ENCODE data around the gene SNX14. TPM values are rescaled to one million over a fixed set of nuclear protein-coding genes. Genes with fewer than 3 reads are reported as not detected.
"Not testable (repeated sequence)": the region's sequence is repeated elsewhere in the genome, so short reads cannot be mapped to it uniquely, and the experiment has no call there.

The SNX14 gene
- total RNA-seq, 2 experiments from 2014 or later, result 55.6 to 55.9 TPM

DNA sequence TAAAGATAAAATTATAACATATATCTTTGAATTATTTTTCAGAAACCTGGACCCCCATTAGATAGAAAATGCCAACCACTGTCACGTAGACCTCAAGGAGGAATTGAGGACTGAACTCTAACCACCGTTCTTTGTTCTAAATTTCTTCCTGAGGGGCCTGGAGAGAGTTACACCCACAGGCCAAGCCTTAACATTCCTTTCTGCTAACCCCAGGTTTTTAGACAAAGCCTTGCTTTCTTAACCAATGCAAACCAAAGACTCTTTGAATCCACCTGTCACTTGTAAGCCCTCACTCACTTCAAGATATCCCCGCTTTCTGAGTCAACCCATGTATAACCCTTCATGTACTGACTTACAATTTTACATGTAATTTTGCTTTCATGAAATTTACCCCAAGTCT, 41.0 kb downstream of the SNX14 start:
- ChIA-PET POLR2A (no interaction called here), CTCF (no interaction called here)

DNA sequence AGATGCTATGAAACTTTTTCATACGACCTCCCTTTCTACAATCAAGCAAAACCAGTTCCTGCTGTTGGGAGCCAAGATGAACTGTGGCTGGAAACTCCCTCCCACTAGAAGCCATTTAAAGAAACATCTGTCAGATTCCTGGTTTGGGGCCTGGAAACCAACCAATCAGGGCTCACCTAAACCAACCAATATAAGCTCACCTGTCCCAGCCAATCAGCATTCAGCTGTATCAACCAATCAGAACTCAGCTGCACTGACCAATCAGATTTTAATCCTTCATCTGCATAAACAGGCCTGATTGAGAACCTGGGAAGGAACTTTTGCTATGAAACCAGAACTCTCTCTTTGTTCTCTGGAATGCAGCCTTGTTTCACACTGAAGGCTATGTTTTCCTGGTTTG, 42.4 kb downstream of the SNX14 start:
- POLR2A ChIA-PET, result no interaction called here
- CTCF ChIA-PET, result no interaction called here

DNA sequence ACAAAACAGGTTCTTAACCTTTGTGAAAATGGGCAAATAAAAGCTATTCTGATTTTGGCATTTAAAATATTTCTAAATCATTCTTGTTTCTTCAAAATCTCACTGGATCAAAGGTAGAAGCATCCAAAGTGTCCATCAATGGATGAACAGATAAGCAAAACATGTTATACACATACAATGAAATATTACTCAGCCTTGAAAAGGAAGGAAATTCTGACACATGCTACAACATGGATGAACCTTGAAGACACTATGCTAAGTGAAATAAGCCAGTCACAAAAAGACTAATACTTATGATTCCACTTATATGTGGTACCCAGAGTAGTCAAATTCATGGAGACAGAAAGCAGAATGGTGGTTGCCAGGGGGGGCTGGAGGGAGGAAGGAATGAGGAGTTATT, 45.9 kb downstream of the SNX14 start:
- POLR2A ChIA-PET, result no interaction called here
- CTCF ChIA-PET, result no interaction called here

DNA sequence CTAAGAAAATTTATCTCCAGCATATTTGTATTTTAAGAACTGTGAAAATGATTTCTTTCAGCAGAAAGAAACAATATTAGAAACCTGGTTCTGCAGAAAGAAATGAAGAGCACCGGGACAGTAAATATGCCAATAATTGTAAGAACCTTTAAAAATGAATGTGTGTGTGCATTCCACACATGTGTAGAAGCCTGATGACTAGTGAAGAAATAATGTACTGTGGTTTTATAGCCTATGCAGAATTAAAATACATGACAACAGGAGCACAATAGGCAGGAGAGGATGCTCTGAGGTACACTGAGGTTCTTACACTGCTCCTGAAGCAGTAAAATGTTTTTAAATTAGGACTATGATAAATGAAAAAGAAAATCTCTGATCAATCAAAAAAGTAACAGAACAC, 48.9 kb downstream of the SNX14 start:
- CTCF ChIA-PET, result no interaction called here
- POLR2A ChIA-PET, result no interaction called here

DNA sequence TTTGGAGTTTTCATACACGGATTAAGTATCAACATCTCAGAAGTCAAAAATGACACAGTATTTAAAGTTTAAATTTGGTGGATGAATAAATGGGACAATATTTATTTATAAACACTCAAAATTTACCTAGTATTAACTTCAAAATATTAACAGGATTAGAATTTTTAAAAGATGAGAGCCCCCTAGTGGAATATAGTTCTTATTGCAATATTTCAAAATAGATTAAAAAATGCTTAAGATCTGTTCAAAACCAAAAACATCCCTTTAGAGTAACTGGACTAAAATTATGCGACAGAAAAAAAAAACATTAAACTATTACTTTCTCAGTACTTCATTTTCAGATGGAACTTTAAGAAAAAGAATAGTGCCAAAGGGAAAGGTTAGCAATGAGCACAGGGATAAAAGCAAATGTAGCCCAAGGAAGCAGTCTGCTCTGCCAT, 56.6 kb downstream of the SNX14 start:
- POLR2A ChIA-PET, result interaction anchor here (1.0 kb wide), 1 partner anchor 57 kb away, joined by 3 read pairs; the partner anchor contains the start of gene SNX14
- CTCF ChIA-PET, result no interaction called here

DNA sequence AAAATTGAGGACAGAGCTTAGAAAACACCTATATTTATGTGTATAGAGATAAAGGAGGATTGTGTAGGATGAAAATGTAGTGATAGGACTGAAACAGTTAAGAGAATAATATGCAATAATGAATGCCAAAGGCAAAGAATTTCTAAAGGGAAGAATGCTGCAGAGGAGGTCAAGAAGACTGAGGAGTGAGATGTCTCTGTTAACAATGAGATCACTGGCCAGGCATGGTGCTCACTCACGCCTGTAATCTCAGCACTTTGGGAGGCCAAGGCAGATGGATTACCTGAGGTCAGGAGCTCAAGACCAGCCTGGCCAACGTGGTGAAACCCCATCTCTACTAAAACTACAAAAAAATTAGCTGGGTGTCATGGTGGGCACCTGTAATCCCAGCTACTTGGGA, 69.4 kb downstream of the SNX14 start:
- POLR2A ChIA-PET, CTCF ChIA-PET: not testable (repeated sequence)

DNA sequence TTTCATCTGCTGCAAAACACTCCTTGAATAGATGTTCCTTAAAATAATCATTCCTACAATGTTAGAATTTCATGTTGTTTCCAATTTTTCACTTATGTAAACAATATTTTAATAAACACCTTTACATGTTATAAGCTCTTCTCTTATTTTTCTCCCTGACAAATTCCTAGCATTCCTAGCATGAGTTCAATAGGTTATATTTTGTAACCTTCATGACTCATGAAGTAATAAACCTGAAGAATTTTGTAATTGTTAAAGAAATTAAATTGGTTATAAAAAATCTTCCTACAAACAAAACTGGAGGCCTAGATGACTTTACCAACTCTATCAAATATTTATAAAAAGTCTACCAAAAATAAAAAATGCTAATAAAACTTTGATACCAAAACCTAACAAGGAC, 77.5 kb downstream of the SNX14 start:
- CTCF ChIA-PET, result no interaction called here
- POLR2A ChIA-PET, result no interaction called here

DNA sequence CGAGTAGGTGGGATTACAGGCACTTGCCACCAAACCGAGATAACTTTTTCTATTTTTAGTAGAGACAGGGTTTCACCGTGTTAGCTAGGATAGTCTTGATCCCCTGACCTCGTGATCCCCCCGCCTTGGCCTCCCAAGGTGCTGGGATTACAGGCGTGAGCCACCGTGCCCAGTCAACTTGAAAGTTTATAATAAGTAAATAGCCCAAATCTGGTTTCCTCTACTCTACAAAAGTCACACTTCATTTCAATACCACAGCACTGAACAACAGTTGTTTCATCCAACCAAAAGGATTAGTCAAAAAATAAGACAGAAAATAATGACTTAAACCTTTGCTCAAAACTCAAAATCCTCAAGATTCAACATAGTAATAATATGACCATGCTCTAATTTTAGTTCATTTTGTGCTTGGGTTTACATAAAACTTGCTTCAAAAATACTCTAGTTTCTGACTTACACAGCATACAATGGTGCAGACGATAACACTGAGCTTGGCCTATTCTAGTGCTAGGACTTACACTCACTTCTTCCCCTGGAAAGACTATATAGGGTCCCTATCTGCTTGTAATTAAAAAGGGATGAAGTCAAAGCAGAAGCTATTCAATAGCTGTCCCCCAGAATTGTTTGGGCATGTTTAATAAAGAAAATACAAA, 87.1 kb downstream of the SNX14 start:
- ChIA-PET POLR2A (interaction anchor here (0.9 to 1.2 kb wide), 2 partner anchors 45 to 137 kb away, joined by 3 read pairs; no protein-coding TSS in a partner anchor), CTCF (interaction anchor here (0.7 kb wide), 1 partner anchor 51 kb away, joined by 4 read pairs; no protein-coding TSS in a partner anchor)

DNA sequence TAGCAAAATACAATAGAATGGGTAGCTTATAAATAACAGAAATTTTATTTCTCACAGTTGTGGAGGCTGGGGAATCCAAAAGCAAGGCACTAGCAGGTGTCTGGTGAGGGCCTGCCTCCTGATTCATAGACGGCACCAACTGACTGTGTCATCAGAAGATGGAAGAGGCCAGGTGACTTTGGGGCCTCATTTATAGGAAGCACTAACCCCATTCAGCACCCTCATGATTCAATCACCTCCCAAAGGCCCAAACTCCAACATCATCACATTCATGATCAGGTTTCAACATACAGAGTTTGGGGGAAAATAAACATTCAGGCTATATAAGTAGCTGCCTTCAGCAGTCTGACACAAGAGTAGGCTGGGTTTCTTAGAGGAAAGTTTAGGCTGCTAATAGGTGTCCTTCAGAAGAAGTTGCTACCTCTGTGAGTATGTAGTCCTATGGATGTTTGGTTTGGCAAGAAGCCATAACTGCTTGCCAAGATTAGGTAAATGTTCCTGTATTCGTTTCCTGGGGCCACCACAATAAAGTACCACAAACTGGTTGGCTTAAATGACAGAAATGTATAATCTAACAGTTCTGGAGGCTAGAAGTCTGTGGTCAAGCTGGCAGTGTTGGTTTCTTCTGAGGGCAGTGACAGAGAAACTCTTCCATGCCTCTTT, 94.9 kb downstream of the SNX14 start:
- ChIA-PET CTCF (no interaction called here), POLR2A (no interaction called here)

DNA sequence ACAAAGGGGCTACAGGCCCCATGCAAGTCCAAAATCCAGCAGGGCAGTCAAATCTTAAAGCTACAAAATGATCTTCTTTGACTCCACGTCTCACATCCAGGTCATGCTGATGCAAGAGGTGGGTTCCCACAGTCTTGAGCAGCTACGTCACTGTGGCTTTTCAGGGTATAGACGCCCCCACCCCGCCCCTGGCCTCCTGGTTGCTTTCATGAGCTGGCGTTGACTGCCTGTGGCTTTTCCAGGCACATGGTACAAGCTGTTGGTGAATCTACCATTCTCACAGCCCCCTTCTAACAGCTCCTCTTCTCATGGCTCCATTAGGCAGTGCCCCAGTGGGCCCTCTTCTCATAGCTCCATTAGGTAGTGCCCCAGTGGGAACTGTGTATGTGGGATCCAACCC, 96.8 kb downstream of the SNX14 start:
- POLR2A ChIA-PET, result interaction anchor here (0.6 kb wide), 1 partner anchor 175 kb away, joined by 3 read pairs; no protein-coding TSS in a partner anchor
- CTCF ChIA-PET, result interaction anchor here (0.8 to 3.7 kb wide), 3 partner anchors 13 to 142 kb away, joined by 4 to 15 read pairs (median 4); no protein-coding TSS in a partner anchor

DNA sequence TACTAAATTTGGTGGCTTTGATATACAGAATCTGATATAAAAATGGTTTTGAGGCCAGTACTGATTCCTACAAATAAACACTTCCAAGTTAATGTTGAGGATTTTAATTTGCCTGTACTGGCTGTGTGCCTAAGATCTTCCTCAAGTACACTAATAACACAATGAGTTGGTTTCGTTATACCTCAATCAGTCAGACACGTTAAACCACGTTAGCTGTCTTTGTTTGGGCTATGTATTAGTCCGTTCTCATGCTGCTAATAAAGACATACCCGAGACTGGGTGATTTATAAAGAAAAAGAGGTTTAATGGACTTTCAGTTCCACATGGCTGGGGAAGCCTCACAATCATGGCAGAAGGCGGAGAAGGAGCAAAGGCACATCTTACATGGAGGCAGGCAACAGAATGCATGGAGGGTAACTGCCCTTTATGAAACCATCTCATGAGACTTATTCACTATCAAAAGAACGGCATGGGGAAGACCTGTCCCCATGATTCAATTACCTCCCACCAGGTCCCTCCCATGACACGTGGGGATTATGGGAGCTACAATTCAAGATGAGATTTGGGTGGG, 97.6 kb downstream of the SNX14 start:
- CTCF ChIA-PET, result interaction anchor here (1.6 to 3.7 kb wide), 2 partner anchors 13 to 141 kb away, joined by 4 to 15 read pairs; no protein-coding TSS in a partner anchor
- POLR2A ChIA-PET, result interaction anchor here (0.6 kb wide), 1 partner anchor 176 kb away, joined by 3 read pairs; no protein-coding TSS in a partner anchor

DNA sequence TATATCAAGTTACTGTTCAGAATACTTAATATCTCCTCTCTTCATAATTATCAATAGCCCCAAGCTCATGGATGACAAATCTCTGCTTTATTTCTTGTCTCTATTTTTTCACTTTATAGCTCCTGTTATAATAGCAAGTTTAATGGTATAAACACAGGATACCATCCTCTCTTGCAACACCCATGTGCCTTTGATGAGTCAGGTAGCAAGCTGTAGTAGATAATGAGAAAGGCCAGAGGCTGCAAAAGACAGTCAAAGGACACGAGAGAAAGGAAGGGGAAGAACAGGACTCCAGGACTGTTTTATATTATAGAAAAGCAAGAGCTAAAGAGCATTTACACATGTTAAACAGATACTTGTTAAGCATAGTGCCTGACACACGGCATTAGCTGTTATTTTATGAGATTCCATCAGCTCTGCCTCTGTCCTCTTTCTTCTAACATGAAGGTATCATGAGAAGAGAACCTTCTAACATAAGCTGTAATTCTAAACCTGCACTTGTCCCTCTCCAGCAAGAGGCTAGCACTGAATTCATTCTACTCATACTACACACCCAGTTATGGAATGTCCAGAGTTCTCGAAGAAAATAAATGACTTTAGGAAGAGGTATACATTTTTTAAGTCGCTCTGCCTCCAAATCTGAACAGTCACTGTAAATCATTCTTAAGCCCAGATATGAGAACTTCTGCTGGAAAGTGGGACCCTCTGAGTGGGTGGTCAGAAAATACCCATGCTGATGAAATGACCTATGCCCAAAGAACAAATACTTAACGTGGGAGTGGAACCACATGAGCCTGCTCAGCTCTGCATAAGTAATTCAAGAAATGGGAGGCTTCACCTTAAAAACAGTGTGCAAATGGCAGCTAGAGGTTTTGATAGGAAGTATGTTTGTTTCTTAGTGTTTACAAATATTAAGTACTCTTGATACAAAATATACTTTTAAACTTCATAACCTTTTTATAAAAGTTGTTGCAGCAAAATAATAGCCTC, 98.8 kb downstream of the SNX14 start:
- POLR2A ChIA-PET, result no interaction called here
- CTCF ChIA-PET, result interaction anchor here (1.2 to 3.7 kb wide), 2 partner anchors 11 to 45 kb away, joined by 3 to 15 read pairs; partner anchors contain the start of gene NT5E

DNA sequence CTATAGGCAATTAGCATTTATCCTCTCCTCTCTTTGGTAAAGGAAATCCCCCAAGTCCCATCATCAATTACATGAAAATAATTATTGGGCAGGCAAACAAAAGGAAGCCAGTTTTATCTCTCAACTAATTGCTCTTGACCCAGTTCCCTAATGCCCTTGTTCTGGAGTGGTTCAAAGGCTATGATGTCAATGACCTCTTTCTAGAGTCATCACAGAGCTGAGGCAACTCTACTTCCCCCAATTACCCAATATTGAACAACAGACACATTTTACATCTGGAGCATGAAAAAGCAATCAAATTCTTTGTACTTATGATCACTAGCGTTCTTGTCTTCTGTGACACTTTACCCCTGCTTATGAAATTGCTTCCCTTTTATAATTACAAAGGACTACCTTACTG, 100.3 kb downstream of the SNX14 start:
- ChIA-PET CTCF (interaction anchor here (1.5 to 3.7 kb wide), 2 partner anchors 10 to 139 kb away, joined by 11 to 15 read pairs; no protein-coding TSS in a partner anchor), POLR2A (no interaction called here)

DNA sequence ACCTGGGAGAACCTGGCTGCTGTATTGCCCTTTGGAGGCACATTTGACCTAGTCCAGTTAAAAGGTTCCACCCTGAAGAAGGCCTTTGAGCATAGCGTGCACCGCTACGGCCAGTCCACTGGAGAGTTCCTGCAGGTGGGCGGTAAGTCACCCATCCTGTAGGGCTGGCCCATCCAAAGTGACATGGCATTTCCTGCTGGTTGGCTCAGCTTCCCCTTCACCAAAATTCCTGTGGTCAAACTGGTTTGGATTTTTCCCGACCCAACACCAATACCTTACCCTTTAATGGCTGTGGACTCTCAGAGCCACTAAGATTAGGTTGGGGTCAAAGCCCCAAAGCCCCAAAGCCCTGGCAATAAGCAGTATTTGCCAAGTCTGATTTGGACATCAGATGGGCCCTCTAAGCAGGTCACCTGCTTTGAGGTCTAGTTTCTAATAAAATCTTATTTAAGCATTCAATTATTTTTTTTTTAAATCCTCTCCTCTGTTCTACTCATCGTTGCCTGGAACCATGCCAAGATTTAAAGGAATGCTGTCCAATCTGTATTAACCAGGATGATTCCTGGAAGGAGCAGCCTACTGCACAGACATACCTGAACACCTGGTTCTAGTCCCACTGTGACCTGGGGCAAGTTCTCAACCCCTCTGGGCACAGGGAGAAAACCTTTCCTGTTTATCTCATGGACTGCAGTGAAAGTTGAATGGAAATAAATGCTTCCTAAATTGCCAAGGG, 103.0 kb downstream of the SNX14 start:
- ChIA-PET POLR2A (interaction anchor here (1.1 kb wide), 1 partner anchor 15 kb away, joined by 4 read pairs; no protein-coding TSS in a partner anchor), CTCF (no interaction called here)

DNA sequence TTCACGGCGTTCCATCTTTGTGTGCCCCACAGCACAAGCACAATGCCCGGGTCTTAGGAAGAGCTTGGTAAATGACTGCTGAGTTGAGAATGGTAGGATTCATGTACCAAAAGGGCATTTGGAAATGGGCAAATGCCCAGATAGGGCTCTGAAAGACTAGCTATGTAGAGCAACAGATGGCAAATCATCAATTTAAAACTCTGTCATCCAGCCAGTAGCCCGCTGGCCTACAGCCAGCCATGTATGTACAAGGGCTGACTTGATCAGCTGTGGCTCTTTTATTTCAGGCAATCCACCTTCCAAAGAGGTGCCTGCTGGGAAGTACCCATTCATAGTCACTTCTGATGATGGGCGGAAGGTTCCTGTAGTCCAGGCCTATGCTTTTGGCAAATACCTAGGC, 108.7 kb downstream of the SNX14 start:
- CTCF ChIA-PET, result interaction anchor here (1.7 to 3.4 kb wide), 2 partner anchors 112 to 131 kb away, joined by 4 to 41 read pairs; no protein-coding TSS in a partner anchor
- POLR2A ChIA-PET, result no interaction called here

DNA sequence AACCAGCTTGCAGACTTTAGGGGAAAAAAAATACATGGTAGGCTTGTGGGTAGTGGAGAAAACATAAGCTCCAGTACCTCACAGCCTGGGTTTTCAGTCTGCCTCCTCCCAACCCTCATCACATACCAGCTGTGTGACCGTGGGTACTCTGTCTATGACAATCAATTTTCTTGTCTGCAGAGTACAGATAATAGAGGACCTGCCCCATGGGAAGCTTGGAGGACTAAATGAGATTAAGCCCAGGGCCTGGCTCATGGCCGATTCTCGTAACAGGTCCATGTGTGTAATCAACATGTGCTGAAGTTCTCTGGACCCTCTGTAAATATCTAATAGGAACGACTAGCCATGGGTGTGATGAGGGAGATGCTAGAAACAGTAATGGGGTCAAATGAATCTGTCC, 109.8 kb downstream of the SNX14 start:
- ChIA-PET POLR2A (no interaction called here), CTCF (interaction anchor here (0.7 to 3.4 kb wide), 9 partner anchors 9 to 134 kb away, joined by 3 to 41 read pairs (median 5); partner anchors contain the start of gene NT5E)

DNA sequence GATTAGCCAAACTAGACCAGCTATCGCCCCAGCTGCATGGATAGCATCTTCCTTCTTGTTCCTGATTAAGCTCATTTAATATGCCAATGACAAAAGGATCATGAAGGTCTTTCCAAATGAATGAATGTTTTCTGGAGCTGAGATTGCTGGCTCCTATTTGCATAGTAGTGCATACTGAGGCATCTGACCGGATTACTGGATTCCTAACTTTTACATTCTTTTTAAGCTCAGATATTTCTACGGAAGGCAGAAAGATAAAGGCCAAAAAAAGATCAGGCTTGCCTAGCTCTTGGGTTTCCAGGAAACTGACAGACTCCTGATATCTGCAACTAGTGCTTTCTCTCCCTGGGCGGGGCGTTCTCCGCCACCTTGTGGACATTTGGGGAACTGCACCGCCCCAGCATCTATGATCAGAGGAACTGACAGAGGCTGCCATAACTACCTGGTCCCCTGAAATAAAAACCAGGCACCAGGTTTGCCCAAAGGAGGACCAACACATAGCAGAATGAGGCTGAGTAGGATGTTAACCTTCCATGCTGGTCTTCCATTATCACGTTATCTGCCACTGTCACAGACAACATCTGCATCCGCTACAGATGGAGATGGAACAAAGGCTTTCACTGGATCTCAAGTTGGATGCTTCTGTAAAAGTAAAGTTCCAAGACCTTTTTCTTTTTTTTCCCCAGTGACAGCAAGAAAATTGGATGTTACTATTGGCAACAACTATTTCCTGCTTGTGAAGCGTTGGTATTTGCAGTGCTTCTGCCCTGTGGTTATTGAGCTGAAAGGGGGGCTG, 110.6 kb downstream of the SNX14 start:
- CTCF ChIA-PET, result interaction anchor here (0.7 to 3.4 kb wide), 19 partner anchors 9 to 133 kb away, joined by 3 to 41 read pairs (median 5); partner anchors contain the start of gene NT5E
- POLR2A ChIA-PET, result no interaction called here
